K562 (cell line): Measurements from ENCODE around the gene SEMA6B. TPM values are rescaled to one million over a fixed set of nuclear protein-coding genes. Genes with fewer than 3 reads are reported as not detected.

Experiments used
- ATAC-seq: fragments of 200-7000 bp; cut with Tn5 transposase; 3 replicates; pipeline ENCODE4 v1.9.1; 2020; ENCODE audit warnings: moderate library complexity
- BruUV-seq: library from RNA; stranded (reverse); fragments of 400-500 nt; replicated peaks from 2 replicates; lab custom pipeline; 2021; lab: Mats Ljungman, UMichigan
- CTCF ChIA-PET: fragments of 300-600 bp; formaldehyde crosslinking; extraction: SDS; loops from one replicate; lab custom pipeline; 2021; ENCODE audit warnings: low intra/inter-chr PET ratio; lab: Yijun Ruan, JAX
- POLR2A ChIA-PET: fragments of 300-600, 350-650 bp; sonication (Branson Sonifier 250); formaldehyde crosslinking; extraction: SDS; loops from one replicate; lab custom pipeline; 2021; ENCODE audit warnings: antibody characterized with exemption, inconsistent platforms; lab: Yijun Ruan, JAX
- DNase-seq, 4 experiments: peaks; one replicate each; pipeline versions ENCODE4 v3.0.0 to v3.0.0-alpha.2; 2011 to 2018; ENCODE audit warnings: low spot score in 3 of 4, mixed read lengths in 3 of 4; ENCODE audit errors: extremely low read depth in 1 of 4
- FAIRE-seq: peaks from 2 replicates; lab custom pipeline; 2011; peaks lifted over from hg19 to GRCh38; lab: Jason Lieb, UNC
- H2AFZ ChIP-seq: 2 replicates; pipeline ENCODE4 v1.6.0; 2011; ENCODE audit warnings: low read depth, low read length, control low read depth, inconsistent platforms
- H3K27ac ChIP-seq: fragments of 200-600 bp; 3 replicates; pipeline ENCODE4 v1.8.0; 2011; ENCODE audit warnings: low read depth, mild to moderate bottlenecking, control low read depth, inconsistent platforms, low read length, moderate library complexity, mixed read lengths; ENCODE audit errors: extremely low read depth
- H3K27me3 ChIP-seq, 2 experiments: fragments of 300-600 bp in 1 of 2; 2 replicates in 1 of 2; 3 replicates in 1 of 2; pipeline versions ENCODE4 v1.6.0 to v1.8.0; 2011; ENCODE audit warnings: inconsistent platforms in 2 of 2, low read length in 2 of 2, mild to moderate bottlenecking in 1 of 2, mixed read lengths in 1 of 2, moderate library complexity in 1 of 2; ENCODE audit not compliant: control insufficient read depth in 2 of 2, insufficient read depth in 2 of 2
- H3K36me3 ChIP-seq: fragments of 300-600 bp; 3 replicates; pipeline ENCODE4 v1.8.0; 2011; ENCODE audit warnings: mild to moderate bottlenecking, low read length, inconsistent platforms; ENCODE audit not compliant: control insufficient read depth, insufficient read depth
- H3K4me1 ChIP-seq, 2 experiments: fragments of 200-600 bp in 1 of 2; replicated peaks in 1 of 2; 2 replicates in 1 of 2; 3 replicates in 1 of 2; pipeline versions ENCODE4 v1.5.1 to v1.8.0; 2011; ENCODE audit warnings: inconsistent platforms in 2 of 2, low read length in 2 of 2, mild to moderate bottlenecking in 1 of 2, mixed read lengths in 1 of 2, moderate library complexity in 1 of 2; ENCODE audit not compliant: control insufficient read depth in 2 of 2, insufficient read depth in 2 of 2
- H3K4me2 ChIP-seq: 2 replicates; pipeline ENCODE4 v1.6.1; 2011; ENCODE audit warnings: low read length, control low read depth, inconsistent platforms, mixed read lengths; ENCODE audit not compliant: insufficient read depth
- H3K4me3 ChIP-seq: fragments of 200-600 bp; sonication (generic), shearing (Covaris generic); 2 replicates; pipeline ENCODE4 v1.5.1; 2016; ENCODE audit warnings: control low read depth, inconsistent platforms
- H3K79me2 ChIP-seq: fragments of 200-600 bp; 3 replicates; pipeline ENCODE4 v1.8.0; 2011; ENCODE audit warnings: low read length, inconsistent platforms; ENCODE audit not compliant: control insufficient read depth, insufficient read depth
- H3K9ac ChIP-seq, 2 experiments: 2 replicates each; pipeline versions ENCODE4 v1.6.0 to v1.6.1; 2011; ENCODE audit warnings: low read depth in 2 of 2, low read length in 2 of 2, control low read depth in 1 of 2, inconsistent platforms in 1 of 2, mild to moderate bottlenecking in 1 of 2, mixed read lengths in 1 of 2; ENCODE audit not compliant: insufficient read depth in 1 of 2
- H3K9me1 ChIP-seq: one replicate; pipeline ENCODE4 v1.6.0; 2011; ENCODE audit warnings: inconsistent platforms, mild to moderate bottlenecking, low read length, moderate library complexity; ENCODE audit not compliant: control insufficient read depth, insufficient read depth
- H3K9me3 ChIP-seq: replicated peaks from 2 replicates; pipeline ENCODE4 v1.5.1; 2011; ENCODE audit warnings: low read depth, low read length, inconsistent platforms; ENCODE audit not compliant: control insufficient read depth, insufficient read depth
- H4K20me1 ChIP-seq: replicated peaks from 2 replicates; pipeline ENCODE4 v1.6.1; 2011; ENCODE audit warnings: low read length, inconsistent platforms, mixed read lengths; ENCODE audit not compliant: control insufficient read depth, insufficient read depth
- BRD4 ChIP-seq: fragments of 200-600 bp; sonication (generic); IDR thresholded peaks from 2 replicates; pipeline ENCODE4 v1.6.1; 2017; ENCODE audit warnings: inconsistent platforms
- CBFB ChIP-seq: sonication (generic); formaldehyde crosslinking; IDR thresholded peaks from 2 replicates; pipeline ENCODE4 v1.4.0; 2020; ENCODE audit warnings: mild to moderate bottlenecking, missing genetic modification reagents
- COPS2 ChIP-seq: fragments of 450-650 bp; conservative IDR thresholded peaks from 2 replicates; pipeline ENCODE4 v1.6.1; 2016; ENCODE audit warnings: mild to moderate bottlenecking, moderate library complexity
- HOXB6 ChIP-seq: fragments of 250-450 bp; sonication (Bioruptor Pico); IDR thresholded peaks from 2 replicates; pipeline ENCODE4 v1.5.1; 2022; ENCODE audit warnings: mild to moderate bottlenecking, borderline replicate concordance
- MCM7 ChIP-seq, 2 experiments: fragments of 450-650 bp; IDR thresholded peaks; 2 replicates each; pipeline ENCODE4 v1.6.1; 2016 to 2018
- RNF219 ChIP-seq: fragments of 250-450 bp; sonication (Bioruptor Pico); IDR thresholded peaks from 2 replicates; pipeline ENCODE4 v1.5.0; 2022; ENCODE audit warnings: mild to moderate bottlenecking
- SRSF3 ChIP-seq: fragments of 200-400 bp; formaldehyde crosslinking; IDR thresholded peaks from 2 replicates; pipeline ENCODE4 v1.6.1; 2016; ENCODE audit warnings: mild to moderate bottlenecking, low read length, moderate library complexity; ENCODE audit not compliant: insufficient read depth
- ZNF764 ChIP-seq: fragments of 250-450 bp; sonication (Bioruptor Pico); IDR thresholded peaks from 2 replicates; pipeline ENCODE4 v1.4.0; 2020; ENCODE audit warnings: low read depth, mild to moderate bottlenecking, moderate library complexity
- WGBS: fragments of 100-300 bp; shearing (Covaris generic); methylation state at CpG from one replicate; pipeline ENCODE4 v1.1.6; 2016; ENCODE audit warnings: low coverage, mixed read lengths; ENCODE audit not compliant: insufficient coverage; ENCODE audit errors: missing lambda C conversion rate; 5-methylcytosine and 5-hydroxymethylcytosine counted together
- in situ Hi-C: fragments of 300-500 bp; cut with MboI; formaldehyde crosslinking; loops from 4 replicates; pipeline ENCODE4 v1.15.0; 2018; ENCODE audit warnings: inconsistent platforms, mixed read lengths
- intact Hi-C: fragments of 100-400 bp; cut with micrococcal nuclease; formaldehyde crosslinking; loops from 2 replicates; pipeline ENCODE4 v1.14.2; 2022
- polyA plus RNA-seq, 8 experiments: library from polyadenylated mRNA; depleted of rRNA in 4 of 8; stranded (reverse) in 5 of 8; unstranded in 3 of 8; fragments of >200 nt; fragmentation: Nextera tagmentation in 2 of 8; fragmentation: Illumina TruSeq in 1 of 8; extraction: Ambion mirVana in 2 of 8; extraction: Trizol in 1 of 8; gene quantifications; 2 replicates each; pipeline versions ENCODE4 v1.2.1 to v1.2.3, GENCODE V29; 2011 to 2014; ENCODE audit warnings: inconsistent platforms in 1 of 8, missing spikeins in 1 of 8
- total RNA-seq, 7 experiments: library from RNA; depleted of rRNA in 6 of 7; stranded (reverse); fragments of >200 nt in 6 of 7; fragmentation: Illumina TruSeq in 2 of 7; extraction: Trizol in 2 of 7; gene quantifications; 2 replicates each; pipeline versions ENCODE4 v1.2.1 to v1.2.3, GENCODE V29; 2011 to 2021; ENCODE audit warnings: low replicate concordance in 1 of 7

SEMA6B gene
- total and polyA plus RNA-seq, 9 of the 15 experiments (the other 6 are each of a cell fraction or from before 2014, with no cell fraction given): 0.65 to 4.6 (median 2.5) TPM; not detected in 2

DNA sequence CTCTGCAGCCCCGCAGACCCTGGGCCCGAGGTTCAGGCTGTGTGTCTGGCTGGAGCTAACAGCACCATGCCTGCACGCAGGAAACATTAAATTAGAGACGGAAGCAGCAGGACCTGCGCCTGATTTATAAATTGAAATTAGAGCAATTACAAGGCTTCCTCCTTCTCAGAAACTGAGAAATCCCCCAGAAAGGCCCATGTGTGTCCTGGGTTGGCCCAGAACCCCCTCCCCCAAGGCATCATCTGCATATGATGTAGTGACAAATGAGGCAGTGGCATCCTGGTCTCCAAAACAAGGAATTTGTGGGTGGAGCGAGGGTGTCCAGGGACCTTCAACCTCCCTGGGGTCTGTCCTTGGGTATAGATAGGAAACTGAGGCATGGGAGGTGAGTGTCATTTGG, 27.2 kb upstream of the SEMA6B start:
- POLR2A ChIA-PET: no interaction called here
- Histone ChIP-seq H3K4me3 (no peak overlapping the region), H4K20me1 (no peaks in the 10 kb centered on the region), H3K9ac (no peak overlapping the region), H3K27ac (no peak overlapping the region), H3K9me3 (no peaks in the 10 kb centered on the region), H2AFZ (no peak overlapping the region), H3K4me1 (peaks cover 8 to 28% of the 10 kb centered on the region in 2 experiments; a peak in 3 of 5 replicates), H3K36me3 (no peaks in the 10 kb centered on the region), H3K79me2 (no peaks in the 10 kb centered on the region), H3K9me1 (no peaks in the 10 kb centered on the region), H3K27me3 (no peaks in the 10 kb centered on the region), H3K4me2 (no peak overlapping the region)
- ATAC-seq (no peak), DNase-seq (no peak), FAIRE-seq (no peak)
- 58% methylated on average over 6 of the region's 6 CpGs for WGBS
- TF ChIP-seq RNF219 (CRISPR knock-in tag) (no peak), HOXB6 (CRISPR knock-in tag) (no peak), BRD4 (no peak), CBFB (CRISPR knock-in tag) (no peak), SRSF3 (no peak), COPS2 (no peak), MCM7 (IDR thresholded peaks at IDR 0.05) (no peak), ZNF764 (CRISPR knock-in tag) (no peak)
- intact Hi-C loops (no loop called here), in situ Hi-C loops (no loop called here)
- CTCF ChIA-PET: no interaction called here
- BruUV-seq: no TSS peak
